Colonic mucosa (tissue), 4 donors: ENCODE data around the gene JPT1. TPM values are rescaled to one million over a fixed set of nuclear protein-coding genes. Genes with fewer than 3 reads are reported as not detected.

Source experiments
- DNase-seq: peaks from one replicate; pipeline ENCODE4 v3.0.0-alpha.2; 2020
- H3K27ac ChIP-seq: fragments of 200-600 bp; one replicate; pipeline ENCODE4 v1.8.0; 2021
- H3K27me3 ChIP-seq: fragments of 200-600 bp; one replicate; pipeline ENCODE4 v1.8.0; 2021
- H3K36me3 ChIP-seq: fragments of 200-600 bp; one replicate; pipeline ENCODE4 v1.8.0; 2021
- H3K4me1 ChIP-seq: fragments of 200-600 bp; one replicate; pipeline ENCODE4 v1.8.0; 2021; ENCODE audit warnings: mild to moderate bottlenecking
- H3K4me3 ChIP-seq: fragments of 200-600 bp; one replicate; pipeline ENCODE4 v1.8.0; 2021
- H3K9ac ChIP-seq, 2 donors: one replicate each; pipeline ENCODE4 v1.7.0; 2013; ENCODE audit warnings: control low read depth in 2 of 2, low read depth in 2 of 2, low read length in 2 of 2
- H3K9me3 ChIP-seq: fragments of 200-600 bp; one replicate; pipeline ENCODE4 v1.8.0; 2021
- CTCF ChIP-seq: fragments of 200-600 bp; IDR thresholded peaks from one replicate; pipeline ENCODE4 v1.8.0; 2022; ENCODE audit warnings: antibody characterized with exemption, mild to moderate bottlenecking
- intact Hi-C: fragments of 100-400 bp; cut with DNase I; formaldehyde crosslinking; loops from one replicate; pipeline ENCODE4 v1.14.1; 2022
- total RNA-seq, 2 donors: library from RNA; stranded (reverse); fragmentation: NEBNext Ultra II Directional in 1 of 2; extraction: Animal tissue kit (Norgen Biotek cat#: 25700) in 1 of 2; gene quantifications; one replicate each; pipeline ENCODE4 v1.2.1, GENCODE V29; 2021
- donor health status: healthy.
- donor health status: DM: no; HTN: no; CAD: no.
- donor health status: DM: no; HTN: no; CAD: no.

Gene JPT1
- total RNA-seq, 2 donors from 2014 or later: 227 to 367 TPM

- peak overlapping the region; percentile 44 for H3K4me3 ChIP-seq
- peak overlapping the region; percentile 87 for H3K27ac ChIP-seq
- peak overlapping the region; percentile 74 to 93 for H3K9ac ChIP-seq
- no peak for DNase-seq
- no peaks in the 10 kb centered on the region for H3K27me3 ChIP-seq
- H3K9me3 ChIP-seq: no peaks in the 10 kb centered on the region
- H3K36me3 ChIP-seq: no peaks in the 10 kb centered on the region
- no peak for TF ChIP-seq CTCF
- intact Hi-C loops: loop anchor here (1.0 to 5.0 kb wide), 3 partner anchors 17 to 88 kb away; partner anchors contain the start of gene NT5C
- H3K4me1 ChIP-seq: peaks cover 9% of the 10 kb centered on the region
Measured at GRCh38 chr17:75114552-75115314, 39.6 kb downstream of the JPT1 start.

GRCh38 chr17:75113798-75114551 lies 40.3 kb downstream of the JPT1 start:
- no peaks in the 10 kb centered on the region for H3K27me3 ChIP-seq
- peak; percentile 96 for TF ChIP-seq CTCF
- peaks cover 9% of the 10 kb centered on the region for H3K4me1 ChIP-seq
- peak overlapping the region; percentile 74 to 93 for H3K9ac ChIP-seq
- H3K9me3 ChIP-seq: no peaks in the 10 kb centered on the region
- H3K27ac ChIP-seq: peak overlapping the region; percentile 87
- peak overlapping the region; percentile 44 for H3K4me3 ChIP-seq
- DNase-seq: peak; percentile 96
- no peaks in the 10 kb centered on the region for H3K36me3 ChIP-seq
- intact Hi-C loops: loop anchor here (1.0 to 5.0 kb wide), 3 partner anchors 17 to 88 kb away; partner anchors contain the start of gene NT5C

GRCh38 chr17:75111777-75112335 lies 42.5 kb downstream of the JPT1 start:
- no peak for DNase-seq
- peaks cover 9% of the 10 kb centered on the region for H3K4me1 ChIP-seq
- H3K27me3 ChIP-seq: no peaks in the 10 kb centered on the region
- no peaks in the 10 kb centered on the region for H3K9me3 ChIP-seq
- H3K4me3 ChIP-seq: no peak overlapping the region
- H3K9ac ChIP-seq: peak overlapping the region in 1 of 2 donors; percentile 26
- no peaks in the 10 kb centered on the region for H3K36me3 ChIP-seq
- no peak overlapping the region for H3K27ac ChIP-seq
- intact Hi-C loops: loop anchor here (5.0 kb wide), 2 partner anchors 60 to 90 kb away; no protein-coding TSS in a partner anchor
- TF ChIP-seq CTCF: no peak

- intact Hi-C loops: loop anchor here (5.0 kb wide), 2 partner anchors 62 to 92 kb away; no protein-coding TSS in a partner anchor
- H3K9me3 ChIP-seq: no peaks in the 10 kb centered on the region
- DNase-seq: peak; percentile 55
- H3K4me3 ChIP-seq: peak overlapping the region; percentile 85
- H3K27ac ChIP-seq: peak overlapping the region; percentile 83
- H3K36me3 ChIP-seq: no peaks in the 10 kb centered on the region
- no peaks in the 10 kb centered on the region for H3K27me3 ChIP-seq
- no peak for TF ChIP-seq CTCF
- H3K9ac ChIP-seq: peak overlapping the region; percentile 84 to 87
- H3K4me1 ChIP-seq: peaks cover 9% of the 10 kb centered on the region
Measured at GRCh38 chr17:75110234-75110937, 43.9 kb downstream of the JPT1 start.
